Ureter (tissue), 1 donor: ENCODE data around the gene GPRASP1. TPM values are rescaled to one million over a fixed set of nuclear protein-coding genes. Genes with fewer than 3 reads are reported as not detected.
"Not testable (repeated sequence)": the region's sequence is repeated elsewhere in the genome, so short reads cannot be mapped to it uniquely, and the experiment has no call there.

ENCODE experiments used
- DNase-seq: peaks from one replicate; pipeline ENCODE4 v3.0.0-alpha.2; 2020; ENCODE audit warnings: low spot score
- total RNA-seq: library from RNA; stranded (reverse); gene quantifications from one replicate; pipeline ENCODE4 v1.2.4, GENCODE V29; 2023
- donor health status: DM: yes; HTN: yes; CAD: no.

GPRASP1 gene
- 16.8 TPM for total RNA-seq

GRCh38 chrX:102651242-102652011 lies at the start of gene GPRASP1:
Gene GPRASP1, plus strand, starts transcription at chrX:102651483. Its CDS starts 2,431 bp downstream, at chrX:102653914.
- DNase-seq, result peak; percentile 71

- DNase-seq, result no peak
Measured at GRCh38 chrX:102604327-102604726, 47.0 kb upstream of the GPRASP1 start.

GRCh38 chrX:102606115-102606514 lies 45.2 kb upstream of the GPRASP1 start:
- DNase-seq, result no peak

- DNase-seq, result no peak
Measured at GRCh38 chrX:102610905-102611304, 40.4 kb upstream of the GPRASP1 start.

GRCh38 chrX:102624105-102624504 lies 27.2 kb upstream of the GPRASP1 start:
- no peak for DNase-seq

GRCh38 chrX:102627640-102628039 lies 23.6 kb upstream of the GPRASP1 start:
- DNase-seq, result no peak

- DNase-seq, result no peak
Measured at GRCh38 chrX:102637561-102637960, 13.7 kb upstream of the GPRASP1 start.

GRCh38 chrX:102650903-102651241 lies 411 bp upstream of the GPRASP1 start:
- no peak for DNase-seq

GRCh38 chrX:102652031-102652688 lies 877 bp downstream of the GPRASP1 start:
- peak; percentile 52 for DNase-seq

GRCh38 chrX:102654696-102655095 lies 3.4 kb downstream of the GPRASP1 start:
- no peak for DNase-seq

GRCh38 chrX:102658556-102658955 lies 7.3 kb downstream of the GPRASP1 start:
- no peak for DNase-seq

- DNase-seq, result peak; percentile 90
Measured at GRCh38 chrX:102659790-102660757, 8.8 kb downstream of the GPRASP1 start.

GRCh38 chrX:102663820-102664219 lies 12.5 kb downstream of the GPRASP1 start:
- not testable (repeated sequence) for DNase-seq

- not testable (repeated sequence) for DNase-seq
Measured at GRCh38 chrX:102667034-102667433, 15.8 kb downstream of the GPRASP1 start.

GRCh38 chrX:102669526-102669925 lies 18.2 kb downstream of the GPRASP1 start:
- DNase-seq, result no peak

GRCh38 chrX:102672856-102673255 lies 21.6 kb downstream of the GPRASP1 start:
- DNase-seq, result no peak

- DNase-seq, result not testable (repeated sequence)
Measured at GRCh38 chrX:102677479-102677878, 26.2 kb downstream of the GPRASP1 start.

- no peak for DNase-seq
Measured at GRCh38 chrX:102684772-102685520, 33.7 kb downstream of the GPRASP1 start.

GRCh38 chrX:102694749-102695148 lies 43.5 kb downstream of the GPRASP1 start:
- no peak for DNase-seq

- no peak for DNase-seq
Measured at GRCh38 chrX:102696306-102696705, 45.0 kb downstream of the GPRASP1 start.

- DNase-seq, result no peak
Measured at GRCh38 chrX:102697494-102697893, 46.2 kb downstream of the GPRASP1 start.
